ENCODE data around the gene KCNK1.

DNA sequence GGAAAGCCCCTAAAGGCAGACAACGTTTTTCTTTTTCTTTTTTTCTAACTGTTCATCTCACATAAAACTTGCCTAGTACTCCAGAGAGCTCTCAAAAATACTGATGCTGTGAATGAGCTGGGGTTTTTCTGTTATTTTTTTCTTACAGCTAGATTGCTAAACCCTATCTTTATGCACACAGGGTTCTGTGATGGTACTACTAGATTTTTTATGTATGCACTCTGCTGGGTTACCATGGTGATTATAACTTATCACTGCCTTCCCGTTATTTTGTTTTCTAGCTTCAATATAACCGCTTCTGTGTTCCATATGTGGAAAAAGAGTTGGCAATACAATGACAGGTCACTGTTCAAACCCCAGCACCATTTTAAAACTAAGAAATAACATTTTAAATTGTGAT lies 43.7 kb upstream of the KCNK1 start:
- TF ChIP-seq, protein P1, sequence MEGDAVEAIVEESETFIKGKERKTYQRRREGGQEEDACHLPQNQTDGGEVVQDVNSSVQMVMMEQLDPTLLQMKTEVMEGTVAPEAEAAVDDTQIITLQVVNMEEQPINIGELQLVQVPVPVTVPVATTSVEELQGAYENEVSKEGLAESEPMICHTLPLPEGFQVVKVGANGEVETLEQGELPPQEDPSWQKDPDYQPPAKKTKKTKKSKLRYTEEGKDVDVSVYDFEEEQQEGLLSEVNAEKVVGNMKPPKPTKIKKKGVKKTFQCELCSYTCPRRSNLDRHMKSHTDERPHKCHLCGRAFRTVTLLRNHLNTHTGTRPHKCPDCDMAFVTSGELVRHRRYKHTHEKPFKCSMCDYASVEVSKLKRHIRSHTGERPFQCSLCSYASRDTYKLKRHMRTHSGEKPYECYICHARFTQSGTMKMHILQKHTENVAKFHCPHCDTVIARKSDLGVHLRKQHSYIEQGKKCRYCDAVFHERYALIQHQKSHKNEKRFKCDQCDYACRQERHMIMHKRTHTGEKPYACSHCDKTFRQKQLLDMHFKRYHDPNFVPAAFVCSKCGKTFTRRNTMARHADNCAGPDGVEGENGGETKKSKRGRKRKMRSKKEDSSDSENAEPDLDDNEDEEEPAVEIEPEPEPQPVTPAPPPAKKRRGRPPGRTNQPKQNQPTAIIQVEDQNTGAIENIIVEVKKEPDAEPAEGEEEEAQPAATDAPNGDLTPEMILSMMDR (IDR thresholded peaks at IDR 0.05) = no peak
- TF ChIP-seq ZFX (IDR thresholded peaks at IDR 0.05; ENCODE audit: borderline replicate concordance) = no peak
